Left renal pelvis (tissue), 4 donors: ENCODE results near the gene CDCA3. TPM values are rescaled to one million over a fixed set of nuclear protein-coding genes. Genes with fewer than 3 reads are reported as not detected.
"Not testable (repeated sequence)": the region's sequence is repeated elsewhere in the genome, so short reads cannot be mapped to it uniquely, and the experiment has no call there.

Experiments
- DNase-seq, 4 donors: peaks; one replicate each; pipeline ENCODE4 v3.0.0-alpha.2; 2013; ENCODE audit warnings: low read depth in 4 of 4, low spot score in 3 of 4
- polyA plus RNA-seq, 4 donors: library from polyadenylated mRNA; unstranded; fragments of 120-200 nt; gene quantifications; one replicate each; pipeline ENCODE4 v1.2.1, GENCODE V29; 2013; ENCODE audit not compliant: insufficient read length in 4 of 4

Gene CDCA3
- polyA plus RNA-seq, 4 donors = 26.1 to 31.9 (median 27.9) TPM

DNA sequence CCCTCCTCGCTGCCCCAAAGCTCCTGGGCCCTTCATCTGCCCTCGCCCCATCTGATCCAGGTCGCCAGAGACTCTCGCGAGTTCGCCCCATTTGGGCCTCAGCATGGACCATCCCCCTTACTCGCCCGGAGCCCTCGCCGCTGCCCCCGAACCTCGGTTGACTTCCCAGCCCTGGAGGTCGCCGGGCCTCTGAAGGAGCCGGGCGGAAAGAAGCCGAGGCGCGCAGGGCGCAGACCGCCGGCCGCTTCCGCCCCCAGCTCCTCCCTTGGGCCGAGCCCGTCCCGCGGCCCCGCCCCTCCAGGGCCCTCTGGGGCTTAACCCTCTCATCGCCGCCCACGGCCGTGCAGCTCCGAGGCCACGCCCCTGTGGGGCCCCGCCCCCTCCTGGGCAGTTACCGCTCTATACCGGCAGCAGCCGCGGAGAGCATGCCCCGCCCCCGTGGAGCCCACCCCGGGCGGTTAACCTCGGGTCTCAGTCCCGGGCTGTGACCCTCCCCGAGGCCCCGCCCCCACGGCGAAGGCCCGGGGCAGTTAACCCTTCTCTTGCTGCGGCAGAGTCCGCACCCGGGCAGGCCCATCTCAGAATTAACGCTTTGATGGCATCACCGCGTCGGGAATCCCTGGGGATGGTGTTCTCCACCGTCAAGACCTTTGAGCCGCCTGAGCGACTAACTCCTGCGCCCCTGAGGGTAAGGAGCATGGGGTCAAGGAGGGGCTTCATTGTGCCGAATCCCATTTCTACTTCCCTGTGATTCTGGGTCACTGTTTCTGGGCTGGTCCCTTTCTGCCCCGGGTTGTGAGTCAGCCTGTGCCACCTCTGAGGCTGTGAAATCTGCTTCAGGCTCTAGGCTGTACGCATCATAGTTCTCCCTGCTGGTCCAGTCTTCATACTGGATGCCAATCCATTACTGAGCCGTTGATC, 22.3 kb upstream of the CDCA3 start, which contains the start of gene SPSB2:
TSS of gene SPSB2 (minus strand) at position 210 of the 921 bp plus-strand sequence. CDS start 402 bp downstream, outside the sequence.
- DNase-seq = peak; percentile 94 to 97 (median 96)

DNA sequence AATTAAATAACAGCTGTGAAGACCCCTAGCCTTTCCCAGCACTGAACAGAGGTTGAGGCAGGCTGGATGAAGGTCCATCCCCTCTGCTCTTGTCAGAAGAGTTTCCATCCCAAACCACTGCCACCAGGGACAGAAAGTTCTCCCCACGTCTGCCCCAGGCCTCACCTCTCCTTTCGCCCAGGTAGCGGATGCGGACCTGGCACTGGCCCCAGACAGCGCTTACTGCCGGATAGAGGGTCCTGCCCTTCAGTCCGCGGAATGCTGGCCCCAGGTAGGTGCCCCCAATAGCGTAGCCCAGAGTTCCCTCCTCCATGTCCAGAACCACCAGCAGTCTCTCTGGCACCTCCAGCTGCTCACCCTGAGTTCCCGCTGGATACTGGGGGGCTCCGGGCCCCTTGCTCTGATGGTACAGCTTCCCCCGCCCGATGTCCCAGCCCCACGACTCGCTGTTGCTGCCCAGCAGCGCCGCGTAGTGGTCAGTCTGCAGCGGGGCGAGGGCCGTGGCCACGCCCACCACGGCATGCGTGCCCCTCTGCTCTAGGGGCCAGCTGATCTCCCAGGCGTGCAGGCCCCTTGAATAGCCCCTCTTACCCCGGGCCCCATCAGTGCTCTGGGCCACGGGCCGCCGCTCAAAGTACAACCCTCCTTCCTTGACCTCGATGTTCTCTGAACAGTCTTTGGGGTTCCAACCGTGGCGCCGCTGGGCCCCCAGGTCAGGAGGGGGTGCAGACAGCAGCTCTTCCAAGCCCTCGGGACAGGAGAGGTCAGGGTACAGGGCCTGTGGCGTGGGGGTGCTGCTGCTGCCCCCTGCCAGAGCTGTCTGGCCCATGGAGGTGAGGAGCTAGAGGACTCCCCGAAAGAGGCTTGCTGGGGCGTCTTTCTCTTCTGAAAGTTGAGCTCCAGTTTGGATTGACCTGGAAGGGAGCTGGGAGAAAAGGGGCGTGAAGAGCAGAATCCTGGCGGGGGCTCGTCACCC, 21.3 kb upstream of the CDCA3 start:
- DNase-seq = peak in 2 of 4 donors; percentile 70 to 72

DNA sequence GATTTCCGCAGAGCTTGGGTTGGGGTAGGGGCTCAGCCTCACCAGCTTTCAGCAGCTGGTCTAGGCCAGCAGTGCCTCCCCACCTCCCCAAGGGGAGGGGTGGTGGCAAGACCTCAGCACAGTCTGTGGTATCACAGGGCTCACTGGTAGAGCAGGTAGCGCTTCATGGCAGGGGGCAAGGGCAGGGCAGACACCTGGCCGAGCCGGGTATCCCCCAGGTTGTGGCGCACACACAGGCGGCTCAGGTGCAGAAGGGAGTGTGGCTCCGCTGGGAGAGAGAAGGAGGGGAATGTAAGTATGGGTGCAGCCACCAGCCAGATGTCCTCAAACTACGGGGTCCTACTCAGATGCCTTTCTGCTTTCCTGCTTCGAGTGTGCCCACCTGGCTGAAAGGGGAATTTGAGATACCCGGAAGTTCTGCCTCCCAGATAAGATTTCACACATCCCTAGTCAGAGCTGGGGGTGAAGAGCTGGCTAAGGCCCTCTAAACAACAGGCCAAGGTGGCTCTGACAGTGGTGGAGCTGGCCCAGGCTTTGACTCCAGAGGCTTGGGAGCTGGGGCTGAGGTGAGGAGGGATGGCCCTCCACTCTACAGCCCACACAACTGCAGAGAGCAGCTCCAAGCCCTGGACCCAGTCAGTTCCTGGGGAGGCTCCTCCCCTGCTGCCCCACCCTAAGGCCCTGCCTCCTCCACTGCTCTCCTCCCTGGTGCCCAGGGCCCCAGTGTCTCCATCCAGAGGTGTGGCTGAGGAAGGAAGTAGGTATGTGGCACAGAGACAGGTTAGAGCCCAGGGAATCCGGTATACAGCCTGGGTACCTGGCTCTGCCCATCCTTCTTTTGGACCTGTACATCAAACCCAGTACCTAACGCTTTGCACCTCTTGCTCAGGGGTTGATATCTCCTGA, 20.2 kb upstream of the CDCA3 start:
- no peak for DNase-seq

DNA sequence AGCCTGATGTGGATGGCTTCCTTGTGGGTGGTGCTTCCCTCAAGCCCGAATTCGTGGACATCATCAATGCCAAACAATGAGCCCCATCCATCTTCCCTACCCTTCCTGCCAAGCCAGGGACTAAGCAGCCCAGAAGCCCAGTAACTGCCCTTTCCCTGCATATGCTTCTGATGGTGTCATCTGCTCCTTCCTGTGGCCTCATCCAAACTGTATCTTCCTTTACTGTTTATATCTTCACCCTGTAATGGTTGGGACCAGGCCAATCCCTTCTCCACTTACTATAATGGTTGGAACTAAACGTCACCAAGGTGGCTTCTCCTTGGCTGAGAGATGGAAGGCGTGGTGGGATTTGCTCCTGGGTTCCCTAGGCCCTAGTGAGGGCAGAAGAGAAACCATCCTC, 19.2 kb upstream of the CDCA3 start:
- DNase-seq = not testable (repeated sequence)

DNA sequence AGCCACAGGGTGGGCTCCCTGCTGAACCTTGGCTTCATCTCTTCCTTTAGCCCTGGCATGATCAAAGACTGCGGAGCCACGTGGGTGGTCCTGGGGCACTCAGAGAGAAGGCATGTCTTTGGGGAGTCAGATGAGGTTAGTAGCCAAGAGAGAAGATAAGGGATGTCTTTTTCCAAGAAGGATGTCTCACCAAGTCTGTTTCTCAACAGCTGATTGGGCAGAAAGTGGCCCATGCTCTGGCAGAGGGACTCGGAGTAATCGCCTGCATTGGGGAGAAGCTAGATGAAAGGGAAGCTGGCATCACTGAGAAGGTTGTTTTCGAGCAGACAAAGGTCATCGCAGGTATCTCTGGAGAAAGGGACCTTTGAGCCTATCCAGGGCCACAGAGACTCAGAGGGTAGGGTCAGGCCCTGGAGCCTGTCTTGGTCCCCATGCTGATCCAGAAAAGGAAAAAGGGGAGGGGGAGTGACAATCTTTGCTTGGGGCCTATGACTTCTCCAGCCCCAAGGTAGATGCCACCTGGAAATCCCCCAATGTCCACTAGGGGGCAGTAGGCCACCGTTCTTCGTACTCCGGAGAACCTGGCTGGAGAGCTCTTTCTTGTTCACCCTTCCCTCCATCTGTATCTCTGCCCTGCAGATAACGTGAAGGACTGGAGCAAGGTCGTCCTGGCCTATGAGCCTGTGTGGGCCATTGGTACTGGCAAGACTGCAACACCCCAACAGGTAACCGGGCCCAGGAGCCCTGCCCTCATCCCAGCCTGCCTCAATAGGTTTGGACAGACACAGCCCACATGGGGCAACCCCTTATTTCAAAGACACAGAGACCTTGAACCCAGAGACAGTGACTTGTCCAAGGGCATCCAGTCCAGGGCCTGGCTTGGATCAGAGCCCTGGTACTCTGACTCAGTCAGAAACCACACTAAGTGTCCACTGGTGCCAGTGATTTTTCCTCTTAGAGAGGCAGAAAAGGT, 18.2 kb upstream of the CDCA3 start:
- DNase-seq = peak in 2 of 4 donors; percentile 67 to 76

DNA sequence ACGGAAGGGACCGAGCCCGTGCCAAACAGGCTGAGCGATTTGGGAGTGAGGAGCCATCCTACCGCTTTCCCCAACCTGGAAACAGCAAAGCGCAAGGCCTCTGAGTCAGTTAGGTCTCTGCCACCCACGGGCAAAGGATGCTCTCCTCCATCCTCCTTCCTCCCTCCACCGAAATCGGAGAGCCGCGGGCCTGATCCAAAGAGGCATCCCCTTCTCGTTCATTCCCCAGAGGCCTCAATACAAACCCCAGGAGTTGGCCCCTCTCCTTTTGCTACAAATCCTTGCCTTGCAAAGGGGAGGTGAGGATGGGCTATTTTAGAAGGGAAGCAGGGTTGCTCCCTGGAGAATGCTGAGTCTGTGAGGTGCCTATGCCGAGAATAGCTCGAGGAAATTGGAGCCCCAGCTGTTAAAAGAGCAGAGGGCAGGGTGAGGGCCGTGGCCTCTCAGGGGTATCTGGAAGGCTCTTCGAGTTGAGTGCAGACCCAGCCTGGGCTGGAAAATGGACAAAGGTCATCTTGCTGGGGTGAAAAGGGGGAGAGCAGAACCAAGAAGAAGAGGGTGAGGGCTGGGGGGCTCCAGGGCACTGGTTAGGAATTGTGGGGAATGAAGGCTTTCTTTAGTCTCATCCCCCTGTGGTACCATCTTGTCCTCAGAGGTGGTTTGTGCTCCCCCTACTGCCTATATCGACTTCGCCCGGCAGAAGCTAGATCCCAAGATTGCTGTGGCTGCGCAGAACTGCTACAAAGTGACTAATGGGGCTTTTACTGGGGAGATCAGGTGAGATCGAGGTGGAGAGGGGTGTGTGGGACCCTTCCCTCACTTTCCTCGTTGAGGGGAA, 17.3 kb upstream of the CDCA3 start:
- no peak for DNase-seq

DNA sequence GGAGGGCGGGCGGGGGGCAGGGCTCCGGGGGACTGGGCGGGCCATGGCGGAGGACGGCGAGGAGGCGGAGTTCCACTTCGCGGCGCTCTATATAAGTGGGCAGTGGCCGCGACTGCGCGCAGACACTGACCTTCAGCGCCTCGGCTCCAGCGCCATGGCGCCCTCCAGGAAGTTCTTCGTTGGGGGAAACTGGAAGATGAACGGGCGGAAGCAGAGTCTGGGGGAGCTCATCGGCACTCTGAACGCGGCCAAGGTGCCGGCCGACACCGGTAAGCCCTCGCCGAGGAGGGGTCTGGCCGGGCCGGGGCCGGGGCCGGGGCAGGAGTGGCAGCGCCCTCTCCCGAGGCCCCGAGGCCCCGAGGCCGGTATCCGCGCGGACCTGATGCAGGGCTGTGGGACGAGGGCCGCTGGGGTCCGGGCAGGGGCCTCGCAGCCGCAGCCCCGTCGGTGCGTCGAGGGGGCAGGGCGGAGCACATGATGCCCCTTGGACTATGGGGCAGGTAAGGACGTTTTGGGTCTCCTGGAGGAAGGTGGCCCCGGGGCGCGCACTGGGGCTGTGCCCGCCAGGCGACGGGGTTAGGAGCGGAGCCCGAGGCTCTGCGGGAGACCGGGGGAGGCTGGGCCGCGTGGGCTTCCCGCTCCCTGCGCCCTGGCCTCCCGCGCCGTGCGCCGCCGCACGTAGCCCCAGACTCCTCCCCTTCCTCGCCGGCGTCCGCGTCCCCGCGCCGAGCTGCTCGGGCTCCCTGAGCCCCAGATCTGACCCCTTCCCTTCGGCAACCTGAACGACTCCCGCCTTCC, 16.5 kb upstream of the CDCA3 start, which contains the start of gene TPI1:
TSS of gene TPI1 (plus strand) at position 119 of the 798 bp plus-strand sequence. CDS start at position 155, 36 bp downstream.
- DNase-seq = no peak

DNA sequence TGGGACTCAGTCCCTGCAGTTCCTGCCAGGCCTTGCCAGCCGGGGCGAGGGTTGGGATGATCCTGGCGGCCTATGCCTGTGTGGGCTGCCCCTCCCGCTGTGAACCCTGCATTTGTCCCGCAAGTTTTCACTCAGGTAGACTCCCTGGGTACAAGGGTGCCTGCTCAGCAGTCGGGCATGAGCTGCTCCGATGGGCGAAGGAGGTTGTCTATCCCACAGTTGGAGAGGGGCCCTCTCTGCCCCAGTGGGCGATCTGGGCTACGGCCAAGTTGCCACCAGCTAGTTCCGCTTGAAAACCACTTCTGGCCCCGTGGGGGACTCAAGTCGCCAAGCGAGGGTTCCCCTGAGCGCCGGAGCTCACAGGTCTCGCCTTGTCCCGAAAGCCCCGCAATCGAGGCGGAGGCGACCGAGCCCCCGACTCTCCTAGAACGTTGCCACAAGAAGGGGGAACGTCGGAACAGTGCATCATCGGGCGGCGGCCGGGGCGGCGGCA, 15.9 kb upstream of the CDCA3 start:
- no peak for DNase-seq

DNA sequence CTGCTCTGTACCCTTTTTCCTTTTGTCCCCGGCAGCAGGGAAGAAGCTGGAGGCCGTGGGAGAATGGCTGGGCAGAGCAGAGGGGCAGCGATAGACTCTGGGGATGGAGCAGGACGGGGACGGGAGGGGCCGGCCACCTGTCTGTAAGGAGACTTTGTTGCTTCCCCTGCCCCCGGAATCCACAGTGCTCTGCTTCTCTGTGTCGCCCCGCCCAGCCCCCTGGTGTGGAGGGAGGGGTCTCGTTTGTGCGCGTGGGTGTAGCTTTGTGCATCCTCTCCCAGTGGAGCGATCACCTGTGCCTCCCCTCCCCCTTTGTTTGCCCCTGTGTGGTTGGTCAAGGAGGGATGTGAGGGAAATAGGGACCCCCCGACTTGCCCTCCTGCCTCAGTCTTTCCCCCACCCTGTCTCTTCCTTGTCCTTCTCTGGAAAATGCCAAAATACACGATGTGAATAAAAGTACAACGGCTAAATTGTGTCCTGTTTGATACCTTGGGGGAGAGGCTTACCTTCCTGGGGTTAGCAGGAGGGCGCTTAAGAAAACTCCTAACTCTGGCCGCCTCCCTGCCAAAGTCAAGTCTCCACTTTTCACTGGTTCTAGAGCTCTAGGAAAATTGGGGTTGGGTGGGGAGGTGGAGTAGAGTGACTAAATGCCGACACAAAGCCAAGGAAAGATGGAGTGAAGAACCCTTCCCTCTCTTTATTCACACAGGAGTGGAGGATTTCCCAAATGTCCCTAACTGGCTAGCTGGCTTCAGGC, 15.3 kb upstream of the CDCA3 start:
- DNase-seq = no peak

DNA sequence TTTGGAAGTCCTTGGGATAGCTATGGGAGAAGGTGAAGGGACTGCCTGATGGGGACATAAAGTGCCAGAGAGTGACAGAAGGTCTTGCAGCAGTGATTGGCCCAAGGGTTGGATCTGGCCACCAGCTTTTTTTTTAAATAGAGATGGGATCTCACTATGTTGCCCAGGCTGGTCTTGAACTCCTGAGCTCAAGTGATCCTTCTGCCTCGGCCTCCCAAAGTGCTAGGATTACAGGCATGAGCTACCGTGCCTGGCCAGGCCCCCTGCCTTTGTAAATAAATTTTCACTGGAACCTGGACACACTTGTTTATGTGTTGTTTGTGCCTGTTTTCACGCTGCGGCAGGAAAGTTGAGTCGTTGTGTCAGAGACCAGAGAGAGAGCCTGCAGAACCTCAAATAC, 14.2 kb upstream of the CDCA3 start:
- DNase-seq = not testable (repeated sequence)

DNA sequence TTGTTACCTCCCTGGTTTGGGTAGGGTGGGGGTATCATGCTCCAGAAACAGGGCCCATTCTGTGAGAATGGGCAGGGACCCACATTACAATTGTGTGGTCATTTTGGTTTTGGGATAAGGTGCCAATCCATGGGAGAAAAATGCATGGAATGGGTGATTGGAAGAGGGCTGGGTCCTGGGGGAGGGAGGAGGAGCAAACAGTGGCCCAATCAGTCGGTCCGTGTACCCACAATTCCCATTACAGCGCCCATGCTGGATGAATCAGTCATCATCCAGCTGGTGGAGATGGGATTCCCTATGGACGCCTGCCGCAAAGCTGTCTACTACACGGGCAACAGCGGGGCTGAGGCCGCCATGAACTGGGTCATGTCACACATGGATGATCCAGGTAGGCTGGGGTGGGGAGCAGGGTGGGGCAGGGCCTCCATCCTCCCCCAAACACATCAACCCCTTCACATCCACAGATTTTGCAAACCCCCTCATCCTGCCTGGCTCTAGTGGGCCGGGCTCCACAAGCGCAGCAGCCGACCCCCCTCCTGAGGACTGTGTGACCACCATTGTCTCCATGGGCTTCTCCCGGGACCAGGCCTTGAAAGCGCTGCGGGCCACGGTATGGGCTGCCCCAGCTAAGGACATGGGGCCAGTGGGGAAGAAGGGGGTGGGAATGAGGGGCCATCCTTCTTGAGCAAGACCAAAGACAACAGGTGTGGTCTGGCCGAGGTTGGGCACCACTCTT, 12.7 kb upstream of the CDCA3 start:
- no peak for DNase-seq

DNA sequence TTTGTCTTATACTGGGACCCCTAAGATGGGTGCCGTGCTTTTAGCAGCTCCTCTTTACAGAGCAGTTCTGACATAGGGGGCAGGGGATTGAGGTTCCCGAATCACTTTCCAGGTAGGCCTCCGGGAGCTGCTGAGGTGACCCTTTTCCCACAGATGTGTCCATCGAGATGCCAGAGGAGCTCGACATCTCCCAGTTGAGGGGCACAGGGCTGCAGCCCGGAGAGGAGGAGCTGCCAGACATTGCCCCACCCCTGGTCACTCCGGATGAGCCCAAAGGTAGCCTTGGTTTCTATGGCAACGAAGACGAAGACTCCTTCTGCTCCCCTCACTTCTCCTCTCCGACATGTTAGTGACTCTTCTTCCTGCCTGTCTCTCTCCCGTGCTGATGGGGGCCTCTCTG, 11.9 kb upstream of the CDCA3 start:
- no peak for DNase-seq

DNA sequence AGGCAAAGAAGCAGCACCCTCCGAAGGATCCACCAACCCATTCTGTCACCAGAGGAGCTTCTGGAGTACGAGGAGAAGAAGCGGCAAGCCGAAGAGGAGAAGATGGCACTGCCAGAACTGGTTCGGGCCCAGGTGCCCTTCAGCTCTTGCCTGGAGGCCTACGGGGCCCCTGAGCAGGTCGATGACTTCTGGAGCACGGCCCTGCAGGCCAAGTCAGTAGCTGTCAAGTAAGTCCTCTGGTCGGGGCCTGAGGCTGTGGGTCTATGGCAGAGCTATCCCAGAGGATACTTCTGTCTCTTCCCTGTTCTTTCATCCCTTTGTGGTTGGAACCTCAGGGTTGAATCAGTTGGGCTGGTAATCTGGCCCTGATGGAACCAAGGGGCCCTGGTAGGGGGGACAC, 10.3 kb upstream of the CDCA3 start:
- no peak for DNase-seq

DNA sequence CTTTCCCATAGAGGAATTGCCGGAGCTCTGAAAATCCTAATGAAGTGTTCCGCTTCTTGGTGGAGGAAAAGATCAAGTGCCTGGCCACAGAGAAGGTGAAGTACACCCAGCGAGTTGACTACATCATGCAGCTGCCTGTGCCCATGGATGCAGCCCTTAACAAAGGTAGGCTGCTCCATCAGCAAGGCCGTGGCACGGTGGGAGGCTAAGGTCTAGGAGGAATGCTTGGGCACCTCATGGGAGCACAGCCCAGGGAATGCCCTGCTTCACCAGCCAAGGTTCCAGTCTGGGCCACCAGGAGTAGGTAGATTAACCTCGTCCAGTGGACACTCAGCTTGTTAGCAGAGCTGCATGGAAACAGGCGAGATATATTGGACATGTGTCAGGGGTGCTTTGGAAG, 9.9 kb upstream of the CDCA3 start:
- DNase-seq = no peak

DNA sequence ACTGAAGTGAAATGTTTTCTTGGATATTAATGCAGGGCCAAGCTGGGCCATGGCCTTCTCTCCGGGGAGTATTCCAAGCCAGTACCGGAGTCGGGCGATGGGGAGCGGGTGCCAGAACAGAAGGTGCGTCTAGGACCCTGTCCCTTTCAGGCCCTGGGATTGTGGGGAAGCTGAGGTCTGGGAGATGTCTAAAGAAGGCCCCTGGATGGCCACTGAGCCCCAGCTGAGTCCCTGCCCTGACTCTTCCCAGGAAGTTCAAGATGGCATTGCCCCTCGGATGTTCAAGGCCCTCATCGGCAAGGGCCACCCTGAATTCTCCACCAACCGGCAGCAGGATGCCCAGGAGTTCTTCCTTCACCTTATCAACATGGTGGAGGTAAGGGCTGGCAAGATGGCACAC, 9.0 kb upstream of the CDCA3 start:
- no peak for DNase-seq

DNA sequence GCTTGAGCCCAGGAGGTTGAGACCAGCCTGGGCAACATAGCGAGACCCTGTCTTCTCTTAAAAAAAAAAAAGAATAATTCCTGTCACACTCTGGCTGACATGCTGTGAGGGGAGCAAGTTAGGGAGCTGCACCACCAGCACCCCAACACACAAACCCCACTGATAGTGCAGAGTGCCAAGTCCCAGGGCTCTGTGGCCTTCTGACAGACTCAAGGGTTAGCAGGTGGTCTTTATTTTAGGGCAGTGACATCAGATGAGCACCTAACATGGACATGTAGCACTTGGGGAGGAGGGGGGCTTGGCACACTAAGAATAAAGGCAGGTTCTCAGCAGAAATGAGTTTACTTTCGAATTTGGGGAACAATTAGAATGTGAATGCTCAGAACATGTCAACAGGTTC, 7.7 kb upstream of the CDCA3 start:
- no peak for DNase-seq
